ENCODE data around the gene ASB6. TPM values are rescaled to one million over a fixed set of nuclear protein-coding genes. Genes with fewer than 3 reads are reported as not detected.

ASB6 gene
- total and polyA plus RNA-seq, 2 of the 13 experiments (the other 11 are each of a cell fraction or from before 2014, with no cell fraction given), result 8.2 to 8.4 TPM

GRCh38 chr9:129644365-129644764 is 2.4 kb upstream of the ASB6 start:
- FAIRE-seq (no peak), ATAC-seq (no peak), DNase-seq (ENCODE audit: low spot score) (no peak)
- intact Hi-C loops (cut with micrococcal nuclease; ENCODE audit: unreplicated experiment) (loop anchor here (5.0 kb wide), 1 partner anchor 138 kb away; no protein-coding TSS in a partner anchor), in situ Hi-C loops (cut with HindIII; ENCODE audit: extremely low pct_ligation_motif_present, low pct_unique_long_range_greater_than_20kb) (loop anchor here (10.0 kb wide), 1 partner anchor 140 kb away; no protein-coding TSS in a partner anchor)
- Histone ChIP-seq H3K27me3 (ENCODE audit: control insufficient read depth in 1 of 2, insufficient read depth in 2 of 2, low read length in 2 of 2) (peaks cover 5 to 29% of the 10 kb centered on the region in 2 experiments), H3K9ac (ENCODE audit: insufficient read depth, low read depth, low read length) (no peak overlapping the region), H3K9me3 (ENCODE audit: low read length) (no peaks in the 10 kb centered on the region), H3K4me1 (ENCODE audit: insufficient read depth, low read length) (peaks cover 35% of the 10 kb centered on the region), H2AFZ (ENCODE audit: low read length) (no peak overlapping the region), H3K4me3 (replicated peaks in 1 of 3; ENCODE audit: insufficient read depth in 1 of 3, low read depth in 2 of 3, low read length in 3 of 3) (no peak overlapping the region), H4K20me1 (ENCODE audit: insufficient read depth, low read length) (peaks cover 9% of the 10 kb centered on the region; the same call in 1 of the 2 replicates), H3K36me3 (replicated peaks in 1 of 2; ENCODE audit: control insufficient read depth in 1 of 2, insufficient read depth in 2 of 2, low read length in 2 of 2) (peaks cover 0 to 7% of the 10 kb centered on the region in 2 experiments; a peak in 1 of 5 replicates), H3K79me2 (ENCODE audit: insufficient read depth, low read length) (peaks cover 23% of the 10 kb centered on the region), H3K4me2 (ENCODE audit: low read depth, low read length) (no peak overlapping the region), H3K27ac (ENCODE audit: extremely low read length, insufficient read depth, low read length) (no peak overlapping the region)
- POLR2A ChIA-PET, result no interaction called here
- TF ChIP-seq ZNF749 (CRISPR knock-in tag; IDR thresholded peaks at IDR 0.05; ENCODE audit: borderline replicate concordance), result no peak
- no peak for TF ChIP-seq SIX1 (CRISPR knock-in tag; IDR thresholded peaks at IDR 0.05; ENCODE audit: borderline replicate concordance)
- no peak for TF ChIP-seq CENPT (CRISPR knock-in tag; IDR thresholded peaks at IDR 0.05; ENCODE audit: low read depth)
- no peak for TF ChIP-seq FOXM1 (CRISPR knock-in tag; IDR thresholded peaks at IDR 0.05)
- TF ChIP-seq SMAD1 (CRISPR knock-in tag; IDR thresholded peaks at IDR 0.05; ENCODE audit: borderline replicate concordance, low read depth), result no peak
- TF ChIP-seq NR2F2 (IDR thresholded peaks at IDR 0.05; ENCODE audit: borderline replicate concordance, low read depth), result no peak
- no peak for TF ChIP-seq PHF20 (CRISPR knock-in tag; IDR thresholded peaks at IDR 0.05)
- no peak for TF ChIP-seq ZNF282 (IDR thresholded peaks at IDR 0.05; ENCODE audit: partially characterized antibody)
- TF ChIP-seq ZNF230 (CRISPR knock-in tag; IDR thresholded peaks at IDR 0.05), result no peak
- TF ChIP-seq SIX4 (CRISPR knock-in tag; IDR thresholded peaks at IDR 0.05), result no peak
- WGBS (ENCODE audit: low lambda C conversion rate), result 59% methylated on average over 10 of the region's 11 CpGs
- BruUV-seq (replicated peaks), result no TSS peak
- CTCF ChIA-PET (ENCODE audit: low intra/inter-chr PET ratio, low total read pairs), result no interaction called here

DNA sequence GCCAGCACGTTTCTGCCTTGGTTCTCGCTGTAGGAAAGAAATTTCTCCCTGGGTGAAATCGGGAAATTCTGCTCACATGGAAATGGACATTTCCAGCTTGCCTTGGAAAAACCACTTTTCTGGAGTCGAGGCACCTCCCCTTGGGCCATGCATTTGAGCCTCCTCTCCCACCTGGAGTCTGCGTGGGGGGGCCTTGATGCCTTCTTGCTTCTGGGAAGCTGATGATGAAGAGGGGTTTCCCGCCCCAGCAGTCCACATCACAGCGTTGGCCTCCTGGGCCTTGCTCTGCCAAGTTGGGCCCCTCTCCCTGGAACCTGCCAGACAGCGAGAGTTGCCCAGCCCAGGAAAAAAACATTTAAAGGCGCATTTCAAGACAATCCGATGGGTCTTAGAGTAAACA is 1.8 kb upstream of the ASB6 start:
- CTCF ChIA-PET (ENCODE audit: low intra/inter-chr PET ratio, low total read pairs), result no interaction called here
- TF ChIP-seq ZNF275 (CRISPR knock-in tag; IDR thresholded peaks at IDR 0.05; ENCODE audit: borderline replicate concordance) (no peak), ZNF143 (CRISPR knock-in tag; IDR thresholded peaks at IDR 0.05) (no peak)
- TF ChIP-seq, protein P1, sequence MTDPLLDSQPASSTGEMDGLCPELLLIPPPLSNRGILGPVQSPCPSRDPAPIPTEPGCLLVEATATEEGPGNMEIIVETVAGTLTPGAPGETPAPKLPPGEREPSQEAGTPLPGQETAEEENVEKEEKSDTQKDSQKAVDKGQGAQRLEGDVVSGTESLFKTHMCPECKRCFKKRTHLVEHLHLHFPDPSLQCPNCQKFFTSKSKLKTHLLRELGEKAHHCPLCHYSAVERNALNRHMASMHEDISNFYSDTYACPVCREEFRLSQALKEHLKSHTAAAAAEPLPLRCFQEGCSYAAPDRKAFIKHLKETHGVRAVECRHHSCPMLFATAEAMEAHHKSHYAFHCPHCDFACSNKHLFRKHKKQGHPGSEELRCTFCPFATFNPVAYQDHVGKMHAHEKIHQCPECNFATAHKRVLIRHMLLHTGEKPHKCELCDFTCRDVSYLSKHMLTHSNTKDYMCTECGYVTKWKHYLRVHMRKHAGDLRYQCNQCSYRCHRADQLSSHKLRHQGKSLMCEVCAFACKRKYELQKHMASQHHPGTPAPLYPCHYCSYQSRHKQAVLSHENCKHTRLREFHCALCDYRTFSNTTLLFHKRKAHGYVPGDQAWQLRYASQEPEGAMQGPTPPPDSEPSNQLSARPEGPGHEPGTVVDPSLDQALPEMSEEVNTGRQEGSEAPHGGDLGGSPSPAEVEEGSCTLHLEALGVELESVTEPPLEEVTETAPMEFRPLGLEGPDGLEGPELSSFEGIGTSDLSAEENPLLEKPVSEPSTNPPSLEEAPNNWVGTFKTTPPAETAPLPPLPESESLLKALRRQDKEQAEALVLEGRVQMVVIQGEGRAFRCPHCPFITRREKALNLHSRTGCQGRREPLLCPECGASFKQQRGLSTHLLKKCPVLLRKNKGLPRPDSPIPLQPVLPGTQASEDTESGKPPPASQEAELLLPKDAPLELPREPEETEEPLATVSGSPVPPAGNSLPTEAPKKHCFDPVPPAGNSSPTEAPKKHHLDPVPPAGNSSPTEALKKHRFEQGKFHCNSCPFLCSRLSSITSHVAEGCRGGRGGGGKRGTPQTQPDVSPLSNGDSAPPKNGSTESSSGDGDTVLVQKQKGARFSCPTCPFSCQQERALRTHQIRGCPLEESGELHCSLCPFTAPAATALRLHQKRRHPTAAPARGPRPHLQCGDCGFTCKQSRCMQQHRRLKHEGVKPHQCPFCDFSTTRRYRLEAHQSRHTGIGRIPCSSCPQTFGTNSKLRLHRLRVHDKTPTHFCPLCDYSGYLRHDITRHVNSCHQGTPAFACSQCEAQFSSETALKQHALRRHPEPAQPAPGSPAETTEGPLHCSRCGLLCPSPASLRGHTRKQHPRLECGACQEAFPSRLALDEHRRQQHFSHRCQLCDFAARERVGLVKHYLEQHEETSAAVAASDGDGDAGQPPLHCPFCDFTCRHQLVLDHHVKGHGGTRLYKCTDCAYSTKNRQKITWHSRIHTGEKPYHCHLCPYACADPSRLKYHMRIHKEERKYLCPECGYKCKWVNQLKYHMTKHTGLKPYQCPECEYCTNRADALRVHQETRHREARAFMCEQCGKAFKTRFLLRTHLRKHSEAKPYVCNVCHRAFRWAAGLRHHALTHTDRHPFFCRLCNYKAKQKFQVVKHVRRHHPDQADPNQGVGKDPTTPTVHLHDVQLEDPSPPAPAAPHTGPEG (CRISPR knock-in tag; IDR thresholded peaks at IDR 0.05), result no peak

More for the DNA sequence above, 1.8 kb upstream of the ASB6 start:
- H3K27ac ChIP-seq (ENCODE audit: extremely low read length, insufficient read depth, low read length), result no peak overlapping the region
- H4K20me1 ChIP-seq (ENCODE audit: insufficient read depth, low read length), result peaks cover 9% of the 10 kb centered on the region; the same call in 1 of the 2 replicates
- ATAC-seq (no peak), DNase-seq (ENCODE audit: low spot score) (no peak), FAIRE-seq (no peak)
- peaks cover 35% of the 10 kb centered on the region for H3K4me1 ChIP-seq (ENCODE audit: insufficient read depth, low read length)
- in situ Hi-C loops (cut with HindIII; ENCODE audit: extremely low pct_ligation_motif_present, low pct_unique_long_range_greater_than_20kb) (loop anchor here (10.0 kb wide), 1 partner anchor 141 kb away; no protein-coding TSS in a partner anchor), intact Hi-C loops (cut with micrococcal nuclease; ENCODE audit: unreplicated experiment) (loop anchor here (5.0 kb wide), 1 partner anchor 139 kb away; no protein-coding TSS in a partner anchor)
- WGBS (ENCODE audit: low lambda C conversion rate), result 78% methylated on average over 5 of the region's 10 CpGs
- peaks cover 23% of the 10 kb centered on the region for H3K79me2 ChIP-seq (ENCODE audit: insufficient read depth, low read length)
- no peak overlapping the region for H2AFZ ChIP-seq (ENCODE audit: low read length)
- no peaks in the 10 kb centered on the region for H3K9me3 ChIP-seq (ENCODE audit: low read length)
- peaks cover 3 to 27% of the 10 kb centered on the region in 2 experiments; a peak in 4 of 5 replicates for H3K27me3 ChIP-seq (ENCODE audit: control insufficient read depth in 1 of 2, insufficient read depth in 2 of 2, low read length in 2 of 2)
- BruUV-seq (replicated peaks), result no TSS peak
- no peak overlapping the region for H3K4me3 ChIP-seq (replicated peaks in 1 of 3; ENCODE audit: insufficient read depth in 1 of 3, low read depth in 2 of 3, low read length in 3 of 3)
- no peak overlapping the region for H3K9ac ChIP-seq (ENCODE audit: insufficient read depth, low read depth, low read length)
- peaks cover 2 to 14% of the 10 kb centered on the region in 2 experiments; a peak in 3 of 5 replicates for H3K36me3 ChIP-seq (replicated peaks in 1 of 2; ENCODE audit: control insufficient read depth in 1 of 2, insufficient read depth in 2 of 2, low read length in 2 of 2)
- POLR2A ChIA-PET, result no interaction called here
- no peak overlapping the region for H3K4me2 ChIP-seq (ENCODE audit: low read depth, low read length)
